Neural progenitor cell (in vitro differentiated cells): ENCODE measurements around the gene BMAL2. TPM values are rescaled to one million over a fixed set of nuclear protein-coding genes. Genes with fewer than 3 reads are reported as not detected.
A peak's percentile ranks its signal among the peaks of the same experiment; 100 is the strongest.

ENCODE experiments used
- DNase-seq: peaks from one replicate; pipeline ENCODE4 v3.0.0-alpha.2; 2016; ENCODE audit warnings: low spot score
- H2AFZ ChIP-seq: fragments of 200-600 bp; sonication (generic); replicated peaks from 2 replicates; pipeline ENCODE4 v1.6.1; 2016; ENCODE audit warnings: antibody characterized with exemption
- H3F3A ChIP-seq: fragments of 200-600 bp; sonication (generic); 2 replicates; pipeline ENCODE4 v1.6.1; 2016; ENCODE audit warnings: antibody characterized with exemption, low read depth
- H3K27ac ChIP-seq: fragments of 200-600 bp; sonication (generic); 2 replicates; pipeline ENCODE4 v1.5.1; 2016; ENCODE audit warnings: mild to moderate bottlenecking
- H3K27me3 ChIP-seq: fragments of 200-600 bp; sonication (generic); 2 replicates; pipeline ENCODE4 v1.6.1; 2016; ENCODE audit warnings: mild to moderate bottlenecking, moderate library complexity
- H3K36me3 ChIP-seq: fragments of 200-600 bp; sonication (generic); 2 replicates; pipeline ENCODE4 v1.5.1; 2016
- H3K4me1 ChIP-seq: fragments of 200-600 bp; sonication (generic); 2 replicates; pipeline ENCODE4 v1.6.1; 2016; ENCODE audit warnings: mixed run types
- H3K4me2 ChIP-seq: fragments of 200-600 bp; sonication (generic); 2 replicates; pipeline ENCODE4 v1.6.1; 2016
- H3K4me3 ChIP-seq: fragments of 200-600 bp; sonication (generic); 2 replicates; pipeline ENCODE4 v1.5.1; 2016
- H3K79me2 ChIP-seq: fragments of 200-600 bp; sonication (generic); 2 replicates; pipeline ENCODE4 v1.6.1; 2016; ENCODE audit warnings: low read depth
- H3K9ac ChIP-seq: fragments of 200-600 bp; sonication (generic); 2 replicates; pipeline ENCODE4 v1.6.1; 2016
- H3K9me3 ChIP-seq: fragments of 200-600 bp; sonication (generic); 2 replicates; pipeline ENCODE4 v1.5.1; 2016; ENCODE audit warnings: low read depth
- H4K20me1 ChIP-seq: fragments of 200-600 bp; sonication (generic); 2 replicates; pipeline ENCODE4 v1.6.1; 2016; ENCODE audit warnings: low read depth
- H3K27ac Mint-ChIP-seq: 3 replicates; pipeline ENCODE4 v1.8.0; 2021; ENCODE audit warnings: mixed read lengths
- H3K27me3 Mint-ChIP-seq: 2 replicates; pipeline ENCODE4 v1.8.0; 2022; ENCODE audit warnings: low read depth, mild to moderate bottlenecking, inconsistent platforms, moderate library complexity, mixed read lengths; ENCODE audit not compliant: insufficient read depth
- H3K36me3 Mint-ChIP-seq: 3 replicates; pipeline ENCODE4 v1.8.0; 2021; ENCODE audit warnings: mixed read lengths
- H3K4me1 Mint-ChIP-seq: 3 replicates; pipeline ENCODE4 v1.8.0; 2021; ENCODE audit warnings: mixed read lengths
- H3K4me3 Mint-ChIP-seq: 3 replicates; pipeline ENCODE4 v1.8.0; 2021; ENCODE audit warnings: mild to moderate bottlenecking, moderate library complexity, mixed read lengths
- H3K9me3 Mint-ChIP-seq: 3 replicates; pipeline ENCODE4 v1.8.0; 2020; ENCODE audit warnings: mixed read lengths
- CTCF ChIP-seq: fragments of 200-600 bp; sonication (generic); IDR thresholded peaks from 2 replicates; pipeline ENCODE4 v1.5.1; 2017; ENCODE audit warnings: antibody characterized with exemption, mild to moderate bottlenecking
- EZH2 ChIP-seq: fragments of 200-600 bp; sonication (generic); IDR thresholded peaks from 2 replicates; pipeline ENCODE4 v1.6.1; 2017; ENCODE audit warnings: antibody characterized with exemption, mild to moderate bottlenecking, moderate library complexity
- EZH2phosphoT487 ChIP-seq: fragments of 200-600 bp; sonication (generic); IDR thresholded peaks from 2 replicates; pipeline ENCODE4 v1.6.1; 2017; ENCODE audit warnings: antibody characterized with exemption
- total RNA-seq: library from RNA; depleted of rRNA; stranded (reverse); fragments of >200 nt; gene quantifications from 2 replicates; pipeline ENCODE4 v1.2.3, GENCODE V29; 2015; ENCODE audit warnings: low replicate concordance

BMAL2 gene
- total RNA-seq, 1 donor from 2014 or later, result 12.9 TPM

- TF ChIP-seq EZH2phosphoT487 (no peak), EZH2 (no peak), CTCF (no peak)
- H3K4me1 Mint-ChIP-seq, result no peaks in the 10 kb centered on the region
- H3K9me3 Mint-ChIP-seq, result peaks cover 2% of the 10 kb centered on the region
- no peaks in the 10 kb centered on the region for H3K27me3 Mint-ChIP-seq
- Histone ChIP-seq H3F3A (no peaks in the 10 kb centered on the region), H3K4me3 (no peak overlapping the region), H3K79me2 (no peaks in the 10 kb centered on the region), H3K4me1 (no peaks in the 10 kb centered on the region), H3K9me3 (no peaks in the 10 kb centered on the region), H2AFZ (no peak overlapping the region), H3K36me3 (no peaks in the 10 kb centered on the region), H3K4me2 (no peak overlapping the region), H3K27me3 (no peaks in the 10 kb centered on the region), H4K20me1 (no peaks in the 10 kb centered on the region), H3K27ac (no peak overlapping the region), H3K9ac (no peak overlapping the region)
- DNase-seq, result no peak
- peaks cover 28% of the 10 kb centered on the region for H3K36me3 Mint-ChIP-seq
- H3K4me3 Mint-ChIP-seq, result no peak overlapping the region
- H3K27ac Mint-ChIP-seq, result no peak overlapping the region
These were observed 33.5 kb upstream of the BMAL2 start for GRCh38 chr12:27299102-27299501.

GRCh38 chr12:27300226-27300625, 32.4 kb upstream of the BMAL2 start:
- Mint-ChIP-seq H3K9me3 (peaks cover 2% of the 10 kb centered on the region), H3K4me1 (no peaks in the 10 kb centered on the region), H3K27ac (peak overlapping the region; percentile 11), H3K36me3 (peaks cover 28% of the 10 kb centered on the region), H3K4me3 (no peak overlapping the region), H3K27me3 (no peaks in the 10 kb centered on the region)
- DNase-seq, result no peak
- no peaks in the 10 kb centered on the region for H3F3A ChIP-seq
- no peaks in the 10 kb centered on the region for H4K20me1 ChIP-seq
- H3K27ac ChIP-seq, result no peak overlapping the region
- no peaks in the 10 kb centered on the region for H3K9me3 ChIP-seq
- H3K4me1 ChIP-seq, result no peaks in the 10 kb centered on the region
- H3K27me3 ChIP-seq, result no peaks in the 10 kb centered on the region
- H3K4me3 ChIP-seq, result no peak overlapping the region
- H2AFZ ChIP-seq, result no peak overlapping the region
- no peaks in the 10 kb centered on the region for H3K79me2 ChIP-seq
- TF ChIP-seq EZH2phosphoT487 (no peak), CTCF (no peak), EZH2 (no peak)
- H3K36me3 ChIP-seq, result no peaks in the 10 kb centered on the region
- H3K9ac ChIP-seq, result no peak overlapping the region
- H3K4me2 ChIP-seq, result no peak overlapping the region

GRCh38 chr12:27303139-27304111, 29.2 kb upstream of the BMAL2 start:
- H3K9ac ChIP-seq, result no peak overlapping the region
- H3K79me2 ChIP-seq, result no peaks in the 10 kb centered on the region
- H3K9me3 ChIP-seq, result no peaks in the 10 kb centered on the region
- H3K4me1 ChIP-seq, result no peaks in the 10 kb centered on the region
- no peak overlapping the region for H2AFZ ChIP-seq
- no peak overlapping the region for H3K4me2 ChIP-seq
- no peaks in the 10 kb centered on the region for H3K27me3 ChIP-seq
- no peaks in the 10 kb centered on the region for H3K36me3 ChIP-seq
- H3K27ac ChIP-seq, result no peak overlapping the region
- H3K4me3 ChIP-seq, result no peak overlapping the region
- no peak overlapping the region for H3K4me3 Mint-ChIP-seq
- H3K27ac Mint-ChIP-seq, result no peak overlapping the region
- peaks cover 20% of the 10 kb centered on the region for H3K36me3 Mint-ChIP-seq
- TF ChIP-seq EZH2phosphoT487 (no peak), EZH2 (no peak), CTCF (no peak)
- H3F3A ChIP-seq, result no peaks in the 10 kb centered on the region
- no peaks in the 10 kb centered on the region for H4K20me1 ChIP-seq
- no peaks in the 10 kb centered on the region for H3K4me1 Mint-ChIP-seq
- H3K9me3 Mint-ChIP-seq, result peaks cover 2% of the 10 kb centered on the region
- DNase-seq, result no peak
- H3K27me3 Mint-ChIP-seq, result no peaks in the 10 kb centered on the region
